WI38 (cell line): Measurements from ENCODE around the gene DIPK1B.

Experiments
- H3K4me3 ChIP-seq: 2 replicates; pipeline ENCODE4 v1.5.1; 2011; ENCODE audit warnings: low read depth, mild to moderate bottlenecking, control low read depth, low read length
- TF ChIP-seq, protein P1 (sequence below): IDR thresholded peaks from 2 replicates; pipeline ENCODE4 v1.5.1; 2012; ENCODE audit warnings: low read depth, mild to moderate bottlenecking, control low read depth, low read length

DIPK1B gene

DNA sequence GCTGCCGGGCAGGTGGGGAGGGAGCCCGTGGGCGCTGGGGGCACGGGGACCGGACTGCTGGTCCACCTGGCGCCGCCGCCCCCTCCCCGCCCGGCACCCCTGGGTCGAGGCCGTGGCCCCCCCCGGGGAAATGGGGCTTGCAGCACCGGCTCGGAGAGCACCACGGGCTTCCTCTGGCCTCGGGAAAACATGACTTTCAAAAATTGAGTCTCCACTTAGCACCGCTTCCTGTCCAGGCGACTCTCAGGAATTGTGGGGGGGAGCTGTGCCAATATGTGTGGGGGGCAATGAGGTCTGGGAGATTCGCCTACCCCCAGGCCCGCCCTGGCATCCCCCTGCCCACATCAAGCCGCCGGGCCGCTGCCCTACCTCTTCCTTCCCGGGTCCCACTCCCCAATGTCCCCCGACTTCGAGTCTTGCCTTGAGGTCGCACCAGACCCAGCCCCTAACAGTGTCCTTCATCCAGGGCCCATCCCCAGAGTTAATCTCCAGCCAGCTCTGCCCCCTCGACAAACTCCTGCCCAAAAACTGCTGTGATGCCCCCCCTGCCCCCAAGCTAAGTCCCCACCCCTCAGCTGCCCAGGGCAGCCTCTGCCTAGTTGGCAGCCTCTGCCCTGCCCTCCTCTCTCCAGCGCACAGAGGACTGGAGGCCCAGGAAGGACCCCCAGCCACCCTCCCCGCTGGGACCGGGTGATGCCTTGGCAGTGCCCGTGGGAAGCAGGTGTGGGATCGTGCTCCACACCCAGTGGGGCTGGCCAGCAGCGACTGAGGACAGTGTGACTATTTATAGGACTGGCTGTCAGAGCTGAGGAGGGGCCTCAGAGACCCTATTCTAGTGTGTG is 45.8 kb upstream of the DIPK1B start:
- TF ChIP-seq, protein P1, sequence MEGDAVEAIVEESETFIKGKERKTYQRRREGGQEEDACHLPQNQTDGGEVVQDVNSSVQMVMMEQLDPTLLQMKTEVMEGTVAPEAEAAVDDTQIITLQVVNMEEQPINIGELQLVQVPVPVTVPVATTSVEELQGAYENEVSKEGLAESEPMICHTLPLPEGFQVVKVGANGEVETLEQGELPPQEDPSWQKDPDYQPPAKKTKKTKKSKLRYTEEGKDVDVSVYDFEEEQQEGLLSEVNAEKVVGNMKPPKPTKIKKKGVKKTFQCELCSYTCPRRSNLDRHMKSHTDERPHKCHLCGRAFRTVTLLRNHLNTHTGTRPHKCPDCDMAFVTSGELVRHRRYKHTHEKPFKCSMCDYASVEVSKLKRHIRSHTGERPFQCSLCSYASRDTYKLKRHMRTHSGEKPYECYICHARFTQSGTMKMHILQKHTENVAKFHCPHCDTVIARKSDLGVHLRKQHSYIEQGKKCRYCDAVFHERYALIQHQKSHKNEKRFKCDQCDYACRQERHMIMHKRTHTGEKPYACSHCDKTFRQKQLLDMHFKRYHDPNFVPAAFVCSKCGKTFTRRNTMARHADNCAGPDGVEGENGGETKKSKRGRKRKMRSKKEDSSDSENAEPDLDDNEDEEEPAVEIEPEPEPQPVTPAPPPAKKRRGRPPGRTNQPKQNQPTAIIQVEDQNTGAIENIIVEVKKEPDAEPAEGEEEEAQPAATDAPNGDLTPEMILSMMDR, result no peak

GRCh38 chr9:136667214-136667939 is 45.0 kb upstream of the DIPK1B start:
- H3K4me3 ChIP-seq, result no peak overlapping the region
- TF ChIP-seq, protein P1, result no peak

More for the DNA sequence above, 45.8 kb upstream of the DIPK1B start:
- 0 out of 2 replicates have a peak overlapping the region, but pooled peaks have one; percentile 20 for H3K4me3 ChIP-seq

DNA sequence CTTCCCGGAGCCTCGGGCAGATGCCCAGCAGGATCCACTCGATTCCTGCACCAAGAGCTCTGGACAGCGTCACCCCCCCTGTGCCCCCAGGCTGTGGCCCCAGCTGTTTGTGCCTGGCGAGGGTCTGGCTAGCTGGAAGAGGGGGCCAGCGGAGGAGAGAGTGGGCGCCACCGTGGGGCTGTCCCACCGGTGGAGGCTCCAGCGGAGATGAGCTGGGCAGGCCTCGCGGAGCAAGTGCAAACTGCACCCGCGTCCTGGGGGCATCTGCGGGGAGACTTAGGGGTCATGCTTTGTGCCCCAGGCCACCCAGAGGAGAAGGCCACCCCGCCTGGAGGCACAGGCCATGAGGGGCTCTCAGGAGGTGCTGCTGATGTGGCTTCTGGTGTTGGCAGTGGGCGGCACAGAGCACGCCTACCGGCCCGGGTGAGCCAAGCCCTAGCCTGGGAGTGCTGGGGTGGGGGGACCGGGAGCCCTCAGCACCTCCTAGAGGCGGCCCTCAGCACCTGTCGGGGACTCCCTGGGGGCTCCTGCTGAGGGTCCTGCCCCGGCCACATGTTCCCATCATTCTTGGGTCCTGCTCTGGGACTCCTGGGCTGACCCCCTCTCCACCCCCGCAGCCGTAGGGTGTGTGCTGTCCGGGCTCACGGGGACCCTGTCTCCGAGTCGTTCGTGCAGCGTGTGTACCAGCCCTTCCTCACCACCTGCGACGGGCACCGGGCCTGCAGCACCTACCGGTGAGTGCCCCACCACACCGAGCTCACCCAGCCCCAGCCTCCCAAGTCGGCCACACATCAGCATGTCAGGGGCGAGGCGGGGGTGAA is 44.2 kb upstream of the DIPK1B start:
- TF ChIP-seq, protein P1, result no peak
- no peak overlapping the region for H3K4me3 ChIP-seq

DNA sequence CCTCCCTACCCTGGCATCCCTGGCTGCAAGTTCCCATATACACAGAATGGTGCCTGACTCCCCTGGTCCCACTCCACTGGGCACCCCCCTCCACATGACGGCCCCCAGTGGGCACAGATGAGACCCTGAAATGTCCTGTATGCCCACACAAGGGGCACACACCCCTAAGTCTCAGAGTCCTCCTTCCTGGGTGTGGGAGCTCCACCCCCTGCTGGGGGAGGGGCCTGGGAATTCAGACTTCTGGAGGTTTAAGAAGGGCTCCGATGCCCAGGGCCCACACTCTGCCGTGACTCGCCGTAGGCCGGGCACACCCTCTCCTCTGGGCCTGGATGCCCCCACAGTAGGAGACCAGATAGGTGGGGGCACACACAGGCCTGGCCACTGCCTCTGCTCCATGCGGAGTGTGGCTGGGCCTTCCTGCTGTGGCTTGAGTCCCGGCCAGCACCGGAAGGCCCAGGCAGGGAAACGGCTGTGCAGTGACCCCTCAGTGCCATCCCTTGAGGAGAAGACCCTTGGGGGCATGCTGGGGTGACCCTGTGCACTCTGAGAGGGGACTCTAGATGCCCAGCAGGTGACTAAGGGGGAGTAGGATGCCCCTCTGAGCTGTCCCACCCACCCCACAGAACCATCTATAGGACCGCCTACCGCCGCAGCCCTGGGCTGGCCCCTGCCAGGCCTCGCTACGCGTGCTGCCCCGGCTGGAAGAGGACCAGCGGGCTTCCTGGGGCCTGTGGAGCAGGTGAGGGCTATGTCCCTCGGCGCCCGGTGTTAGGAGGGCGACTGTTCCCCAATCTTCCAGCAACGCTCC is 43.2 kb upstream of the DIPK1B start:
- no peak overlapping the region for H3K4me3 ChIP-seq
- TF ChIP-seq, protein P1, result no peak

DNA sequence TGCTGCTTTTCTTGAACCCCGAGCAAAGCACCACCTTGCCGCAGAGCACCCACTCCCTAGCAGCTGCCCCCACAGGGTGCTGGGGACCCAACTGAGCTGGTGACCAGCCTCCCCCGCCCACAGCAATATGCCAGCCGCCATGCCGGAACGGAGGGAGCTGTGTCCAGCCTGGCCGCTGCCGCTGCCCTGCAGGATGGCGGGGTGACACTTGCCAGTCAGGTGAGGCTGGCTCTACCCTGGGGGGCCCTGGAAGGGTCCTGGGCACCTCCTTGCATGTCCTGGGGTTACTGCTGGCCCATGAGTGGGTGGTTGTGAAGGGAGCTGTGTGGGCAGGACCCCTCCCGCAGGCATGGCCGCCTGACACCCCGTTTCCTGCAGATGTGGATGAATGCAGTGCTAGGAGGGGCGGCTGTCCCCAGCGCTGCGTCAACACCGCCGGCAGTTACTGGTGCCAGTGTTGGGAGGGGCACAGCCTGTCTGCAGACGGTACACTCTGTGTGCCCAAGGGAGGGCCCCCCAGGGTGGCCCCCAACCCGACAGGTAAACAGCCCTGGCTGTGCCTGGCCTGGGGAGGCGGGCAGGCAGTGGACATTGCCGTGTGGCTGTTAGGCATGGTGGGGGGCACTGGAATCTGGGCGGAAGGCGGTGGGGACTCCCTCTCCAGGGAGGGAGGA is 42.4 kb upstream of the DIPK1B start:
- H3K4me3 ChIP-seq, result no peak overlapping the region
- TF ChIP-seq, protein P1, result no peak

DNA sequence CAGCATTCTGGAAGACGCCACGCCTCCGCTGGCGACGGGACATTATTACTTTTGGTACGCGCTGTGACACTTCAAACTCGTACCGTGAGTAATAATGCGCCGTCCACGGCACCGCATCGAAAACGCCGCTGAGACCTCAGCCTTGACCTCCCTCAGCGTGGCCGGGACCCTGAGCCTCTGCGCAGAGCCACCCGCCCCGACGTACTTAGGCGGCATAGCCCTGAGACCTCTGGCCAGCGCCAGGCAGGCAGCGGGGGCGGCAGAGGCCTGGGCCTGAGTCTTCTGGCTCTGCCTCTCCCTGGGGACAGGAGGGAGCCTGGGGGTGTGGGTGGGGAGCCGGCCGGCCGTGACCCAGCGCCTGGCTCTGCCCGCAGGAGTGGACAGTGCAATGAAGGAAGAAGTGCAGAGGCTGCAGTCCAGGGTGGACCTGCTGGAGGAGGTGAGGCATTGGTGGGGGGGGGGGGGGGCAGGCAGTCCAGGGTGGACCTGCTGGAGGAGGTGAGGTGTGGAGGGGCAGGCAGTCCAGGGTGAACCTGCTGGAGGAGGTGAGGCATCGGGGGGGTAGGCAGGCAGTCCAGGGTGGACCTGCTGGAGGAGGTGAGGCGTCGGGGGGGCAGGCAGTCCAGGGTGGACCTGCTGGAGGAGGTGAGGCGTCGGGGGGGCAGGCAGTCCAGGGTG is 41.7 kb upstream of the DIPK1B start:
- TF ChIP-seq, protein P1, result no peak
- H3K4me3 ChIP-seq, result no peak overlapping the region
